ENCODE data around the gene COL1A1.

The COL1A1 gene

GRCh38 chr17:50153650-50154575, 47.5 kb downstream of the COL1A1 start:
- DNase-seq, result no peak

GRCh38 chr17:50152736-50153135, 48.7 kb downstream of the COL1A1 start:
- no peak for DNase-seq

GRCh38 chr17:50151937-50152547, 49.4 kb downstream of the COL1A1 start:
- peak; percentile 45 to 65 for DNase-seq

GRCh38 chr17:50151041-50151936, 50.1 kb downstream of the COL1A1 start:
- DNase-seq, result peak; percentile 90 to 91

GRCh38 chr17:50150354-50151040, 50.9 kb downstream of the COL1A1 start, which contains the start of gene PPP1R9B:
PPP1R9B (minus strand) TSS chr17:50150677; CDS start chr17:50150513, 164 bp downstream.
- DNase-seq, result no peak

- peak; percentile 41 to 53 for DNase-seq
Measured at GRCh38 chr17:50149417-50150353, 51.7 kb downstream of the COL1A1 start.

- no peak for DNase-seq
Measured at GRCh38 chr17:50149091-50149416, 52.4 kb downstream of the COL1A1 start.

GRCh38 chr17:50148226-50149090, 53.0 kb downstream of the COL1A1 start:
- DNase-seq, result peak; percentile 83 to 88

- peak in 1 of 2 experiments; percentile 38 for DNase-seq
Measured at GRCh38 chr17:50147841-50148225, 53.6 kb downstream of the COL1A1 start.

GRCh38 chr17:50146927-50147665, 54.3 kb downstream of the COL1A1 start:
- peak in 1 of 2 experiments; percentile 22 for DNase-seq

GRCh38 chr17:50146230-50146926, 55.1 kb downstream of the COL1A1 start:
- DNase-seq, result peak in 1 of 2 experiments; percentile 33

GRCh38 chr17:50145532-50146229, 55.8 kb downstream of the COL1A1 start:
- no peak for DNase-seq

GRCh38 chr17:50144845-50145531, 56.4 kb downstream of the COL1A1 start:
- DNase-seq, result peak; percentile 32 to 50

- no peak for DNase-seq
Measured at GRCh38 chr17:50144355-50144754, 57.1 kb downstream of the COL1A1 start.

- no peak for DNase-seq
Measured at GRCh38 chr17:50143461-50144176, 57.8 kb downstream of the COL1A1 start.

GRCh38 chr17:50141745-50142110, 59.7 kb downstream of the COL1A1 start:
- no peak for DNase-seq

Measured in activated CD4-positive, alpha-beta T cell treated with anti-CD3 and anti-CD28 coated beads, Interleukin-2, amount 50 U/mL, for 48 hours (primary cell).